GM23338 (cell line): ENCODE results near the gene RPL28. TPM values are rescaled to one million over a fixed set of nuclear protein-coding genes. Genes with fewer than 3 reads are reported as not detected.

Experiments
- ATAC-seq: fragments of 200-7000 bp; cut with Tn5 transposase; 3 replicates; pipeline ENCODE4 v1.9.1; 2020
- DNase-seq: peaks from one replicate; pipeline ENCODE4 v3.0.0-alpha.2; 2015; ENCODE audit warnings: low spot score
- H2AFZ ChIP-seq: fragments of 200-600 bp; sonication (generic); 2 replicates; pipeline ENCODE4 v1.8.0; 2016; ENCODE audit warnings: antibody characterized with exemption, mild to moderate bottlenecking, moderate library complexity
- H3F3A ChIP-seq: fragments of 200-600 bp; sonication (generic); replicated peaks from 2 replicates; pipeline ENCODE4 v1.8.0; 2017; ENCODE audit warnings: antibody characterized with exemption, mixed run types, low read depth
- H3K27ac ChIP-seq: fragments of 200-600 bp; sonication (generic); 2 replicates; pipeline ENCODE4 v1.6.1; 2016; ENCODE audit warnings: low read depth
- H3K27me3 ChIP-seq: fragments of 200-600 bp; sonication (generic); 2 replicates; pipeline ENCODE4 v1.8.0; 2016; ENCODE audit warnings: mild to moderate bottlenecking, mixed run types, moderate library complexity; ENCODE audit not compliant: insufficient read depth
- H3K36me3 ChIP-seq: fragments of 200-600 bp; sonication (generic); 2 replicates; pipeline ENCODE4 v1.8.0; 2016; ENCODE audit warnings: mild to moderate bottlenecking; ENCODE audit not compliant: insufficient read depth
- H3K4me1 ChIP-seq: fragments of 200-600 bp; sonication (generic); 2 replicates; pipeline ENCODE4 v1.8.0; 2016; ENCODE audit warnings: mild to moderate bottlenecking, moderate library complexity; ENCODE audit not compliant: insufficient read depth
- H3K4me2 ChIP-seq: fragments of 200-600 bp; sonication (generic); 2 replicates; pipeline ENCODE4 v1.7.1; 2017; ENCODE audit warnings: mixed run types
- H3K4me3 ChIP-seq: fragments of 200-600 bp; sonication (generic); 2 replicates; pipeline ENCODE4 v1.6.1; 2016; ENCODE audit warnings: mixed run types
- H3K79me2 ChIP-seq: fragments of 200-600 bp; sonication (generic); replicated peaks from 2 replicates; pipeline ENCODE4 v1.8.0; 2017; ENCODE audit warnings: mild to moderate bottlenecking; ENCODE audit not compliant: insufficient read depth
- H3K9me2 ChIP-seq: fragments of 200-600 bp; sonication (generic); 2 replicates; pipeline ENCODE4 v1.8.0; 2017; ENCODE audit not compliant: insufficient read depth
- H4K20me1 ChIP-seq: fragments of 200-600 bp; sonication (generic); replicated peaks from 2 replicates; pipeline ENCODE4 v1.8.0; 2017; ENCODE audit warnings: mild to moderate bottlenecking; ENCODE audit not compliant: insufficient read depth
- H3K27ac Mint-ChIP-seq: 2 replicates; pipeline ENCODE4 v1.8.0; 2020; ENCODE audit warnings: inconsistent platforms, mild to moderate bottlenecking, moderate library complexity, mixed read lengths
- H3K27me3 Mint-ChIP-seq: 3 replicates; pipeline ENCODE4 v1.8.0; 2022; ENCODE audit warnings: low read depth, mild to moderate bottlenecking, moderate library complexity, mixed read lengths, inconsistent platforms; ENCODE audit not compliant: insufficient read depth, poor library complexity
- H3K36me3 Mint-ChIP-seq: 3 replicates; pipeline ENCODE4 v1.8.0; 2021; ENCODE audit warnings: low read depth, mild to moderate bottlenecking, inconsistent platforms, moderate library complexity, mixed read lengths
- H3K4me1 Mint-ChIP-seq: 3 replicates; pipeline ENCODE4 v1.8.0; 2020; ENCODE audit warnings: mild to moderate bottlenecking, inconsistent platforms, mixed read lengths
- H3K4me3 Mint-ChIP-seq: 3 replicates; pipeline ENCODE4 v1.8.0; 2021; ENCODE audit warnings: moderate library complexity, mild to moderate bottlenecking, inconsistent platforms, mixed read lengths
- H3K9me3 Mint-ChIP-seq: 3 replicates; pipeline ENCODE4 v1.8.0; 2020; ENCODE audit warnings: moderate library complexity, mild to moderate bottlenecking, inconsistent platforms, mixed read lengths
- CTCF ChIP-seq, 2 experiments: fragments of 200-600 bp in 1 of 2; sonication (generic) in 1 of 2; conservative IDR thresholded peaks; 2 replicates each; pipeline versions ENCODE4 v1.5.1 to v1.6.1; 2016 to 2017; ENCODE audit warnings: antibody characterized with exemption in 2 of 2, low read depth in 2 of 2, mild to moderate bottlenecking in 2 of 2, moderate library complexity in 1 of 2
- POLR2AphosphoS5 ChIP-seq: IDR thresholded peaks from 2 replicates; pipeline ENCODE4 v1.6.1; 2016; ENCODE audit warnings: antibody characterized with exemption, low read depth
- polyA plus RNA-seq: library from polyadenylated mRNA; unstranded; fragments of >200 nt; fragmentation: Nextera tagmentation; extraction: Ambion mirVana; gene quantifications from 2 replicates; pipeline ENCODE4 v1.2.1, GENCODE V29; 2016
- total RNA-seq: library from RNA; depleted of rRNA; stranded (reverse); fragments of >200 nt; shearing (Covaris generic); gene quantifications from 2 replicates; pipeline ENCODE4 v1.2.3, GENCODE V29; 2014
- TF ChIP-seq, protein P1 (sequence below): fragments of 250-450 bp; sonication (Bioruptor Pico); IDR thresholded peaks from 2 replicates; pipeline ENCODE4 v1.5.0; 2020; ENCODE audit warnings: mild to moderate bottlenecking, moderate library complexity

RPL28 gene
- total and polyA plus RNA-seq, 2 experiments from 2014 or later = 737 to 1,528 TPM

DNA sequence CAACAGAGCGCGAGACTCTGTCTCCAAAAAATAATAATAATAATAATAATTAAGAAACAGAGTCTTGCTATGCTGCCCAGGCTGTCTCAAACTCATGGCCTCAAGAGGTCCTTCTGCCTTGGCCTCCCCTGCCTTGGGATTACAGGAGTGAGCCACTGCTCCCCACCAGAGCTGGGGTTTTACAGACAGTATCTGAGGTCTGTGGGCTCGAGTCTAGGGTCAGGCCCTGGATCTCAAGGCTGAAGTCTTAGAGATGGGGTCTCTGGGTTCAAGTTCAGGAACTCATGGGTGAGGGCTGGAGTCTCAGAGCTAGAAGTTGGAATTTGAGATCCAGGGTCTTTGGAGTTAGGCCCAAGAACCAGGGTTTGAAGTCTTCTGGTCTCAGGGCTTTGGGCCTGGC is 18.9 kb upstream of the RPL28 start:
- peaks cover 48% of the 10 kb centered on the region for H3K27me3 ChIP-seq
- ATAC-seq (no peak), DNase-seq (no peak)
- H3K79me2 ChIP-seq = no peaks in the 10 kb centered on the region
- no peak overlapping the region for H3K4me3 ChIP-seq
- Mint-ChIP-seq H3K27ac (no peak overlapping the region), H3K4me3 (no peak overlapping the region), H3K9me3 (no peaks in the 10 kb centered on the region; the same call in 1 of the 3 replicates), H3K4me1 (peaks cover 21% of the 10 kb centered on the region), H3K36me3 (no peaks in the 10 kb centered on the region; the same call in 2 of the 3 replicates), H3K27me3 (peaks cover 47% of the 10 kb centered on the region)
- H3K27ac ChIP-seq = no peak overlapping the region
- H3K4me1 ChIP-seq = peaks cover 2% of the 10 kb centered on the region; the same call in 1 of the 2 replicates
- H3K4me2 ChIP-seq = no peak overlapping the region
- H3F3A ChIP-seq = peaks cover 4% of the 10 kb centered on the region; the same call in 1 of the 2 replicates
- H2AFZ ChIP-seq = no peak overlapping the region
- TF ChIP-seq CTCF (conservative IDR thresholded peaks at IDR 0.05; ENCODE audit: low read depth in 2 of 2) = no peak
- no peaks in the 10 kb centered on the region for H3K36me3 ChIP-seq
- no peaks in the 10 kb centered on the region for H4K20me1 ChIP-seq
- no peaks in the 10 kb centered on the region for H3K9me2 ChIP-seq

- Histone ChIP-seq H3K27ac (no peak overlapping the region), H3K27me3 (peaks cover 61% of the 10 kb centered on the region)
Measured at GRCh38 chr19:55368106-55368505, 17.6 kb upstream of the RPL28 start.

More at GRCh38 chr19:55368106-55368505, 17.6 kb upstream of the RPL28 start:
- no peaks in the 10 kb centered on the region for H3K9me2 ChIP-seq
- H3K27ac Mint-ChIP-seq = no peak overlapping the region
- DNase-seq = no peak
- peaks cover 4% of the 10 kb centered on the region; the same call in 1 of the 2 replicates for H3F3A ChIP-seq
- H2AFZ ChIP-seq = no peak overlapping the region
- no peak for ATAC-seq
- TF ChIP-seq, protein P1, sequence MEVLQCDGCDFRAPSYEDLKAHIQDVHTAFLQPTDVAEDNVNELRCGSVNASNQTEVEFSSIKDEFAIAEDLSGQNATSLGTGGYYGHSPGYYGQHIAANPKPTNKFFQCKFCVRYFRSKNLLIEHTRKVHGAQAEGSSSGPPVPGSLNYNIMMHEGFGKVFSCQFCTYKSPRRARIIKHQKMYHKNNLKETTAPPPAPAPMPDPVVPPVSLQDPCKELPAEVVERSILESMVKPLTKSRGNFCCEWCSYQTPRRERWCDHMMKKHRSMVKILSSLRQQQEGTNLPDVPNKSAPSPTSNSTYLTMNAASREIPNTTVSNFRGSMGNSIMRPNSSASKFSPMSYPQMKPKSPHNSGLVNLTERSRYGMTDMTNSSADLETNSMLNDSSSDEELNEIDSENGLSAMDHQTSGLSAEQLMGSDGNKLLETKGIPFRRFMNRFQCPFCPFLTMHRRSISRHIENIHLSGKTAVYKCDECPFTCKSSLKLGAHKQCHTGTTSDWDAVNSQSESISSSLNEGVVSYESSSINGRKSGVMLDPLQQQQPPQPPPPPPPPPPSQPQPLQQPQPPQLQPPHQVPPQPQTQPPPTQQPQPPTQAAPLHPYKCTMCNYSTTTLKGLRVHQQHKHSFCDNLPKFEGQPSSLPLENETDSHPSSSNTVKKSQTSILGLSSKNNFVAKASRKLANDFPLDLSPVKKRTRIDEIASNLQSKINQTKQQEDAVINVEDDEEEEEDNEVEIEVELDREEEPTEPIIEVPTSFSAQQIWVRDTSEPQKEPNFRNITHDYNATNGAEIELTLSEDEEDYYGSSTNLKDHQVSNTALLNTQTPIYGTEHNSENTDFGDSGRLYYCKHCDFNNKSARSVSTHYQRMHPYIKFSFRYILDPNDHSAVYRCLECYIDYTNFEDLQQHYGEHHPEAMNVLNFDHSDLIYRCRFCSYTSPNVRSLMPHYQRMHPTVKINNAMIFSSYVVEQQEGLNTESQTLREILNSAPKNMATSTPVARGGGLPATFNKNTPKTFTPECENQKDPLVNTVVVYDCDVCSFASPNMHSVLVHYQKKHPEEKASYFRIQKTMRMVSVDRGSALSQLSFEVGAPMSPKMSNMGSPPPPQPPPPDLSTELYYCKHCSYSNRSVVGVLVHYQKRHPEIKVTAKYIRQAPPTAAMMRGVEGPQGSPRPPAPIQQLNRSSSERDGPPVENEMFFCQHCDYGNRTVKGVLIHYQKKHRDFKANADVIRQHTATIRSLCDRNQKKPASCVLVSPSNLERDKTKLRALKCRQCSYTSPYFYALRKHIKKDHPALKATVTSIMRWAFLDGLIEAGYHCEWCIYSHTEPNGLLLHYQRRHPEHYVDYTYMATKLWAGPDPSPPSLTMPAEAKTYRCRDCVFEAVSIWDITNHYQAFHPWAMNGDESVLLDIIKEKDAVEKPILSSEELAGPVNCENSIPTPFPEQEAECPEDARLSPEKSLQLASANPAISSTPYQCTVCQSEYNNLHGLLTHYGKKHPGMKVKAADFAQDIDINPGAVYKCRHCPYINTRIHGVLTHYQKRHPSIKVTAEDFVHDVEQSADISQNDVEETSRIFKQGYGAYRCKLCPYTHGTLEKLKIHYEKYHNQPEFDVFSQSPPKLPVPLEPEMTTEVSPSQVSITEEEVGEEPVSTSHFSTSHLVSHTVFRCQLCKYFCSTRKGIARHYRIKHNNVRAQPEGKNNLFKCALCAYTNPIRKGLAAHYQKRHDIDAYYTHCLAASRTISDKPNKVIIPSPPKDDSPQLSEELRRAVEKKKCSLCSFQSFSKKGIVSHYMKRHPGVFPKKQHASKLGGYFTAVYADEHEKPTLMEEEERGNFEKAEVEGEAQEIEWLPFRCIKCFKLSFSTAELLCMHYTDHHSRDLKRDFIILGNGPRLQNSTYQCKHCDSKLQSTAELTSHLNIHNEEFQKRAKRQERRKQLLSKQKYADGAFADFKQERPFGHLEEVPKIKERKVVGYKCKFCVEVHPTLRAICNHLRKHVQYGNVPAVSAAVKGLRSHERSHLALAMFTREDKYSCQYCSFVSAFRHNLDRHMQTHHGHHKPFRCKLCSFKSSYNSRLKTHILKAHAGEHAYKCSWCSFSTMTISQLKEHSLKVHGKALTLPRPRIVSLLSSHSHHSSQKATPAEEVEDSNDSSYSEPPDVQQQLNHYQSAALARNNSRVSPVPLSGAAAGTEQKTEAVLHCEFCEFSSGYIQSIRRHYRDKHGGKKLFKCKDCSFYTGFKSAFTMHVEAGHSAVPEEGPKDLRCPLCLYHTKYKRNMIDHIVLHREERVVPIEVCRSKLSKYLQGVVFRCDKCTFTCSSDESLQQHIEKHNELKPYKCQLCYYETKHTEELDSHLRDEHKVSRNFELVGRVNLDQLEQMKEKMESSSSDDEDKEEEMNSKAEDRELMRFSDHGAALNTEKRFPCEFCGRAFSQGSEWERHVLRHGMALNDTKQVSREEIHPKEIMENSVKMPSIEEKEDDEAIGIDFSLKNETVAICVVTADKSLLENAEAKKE = no peak
- TF ChIP-seq POLR2AphosphoS5 (no peak), CTCF (conservative IDR thresholded peaks at IDR 0.05; ENCODE audit: low read depth in 2 of 2) (no peak)
- H3K36me3 ChIP-seq = no peaks in the 10 kb centered on the region
- no peak overlapping the region; the same call in 1 of the 2 replicates for H3K4me2 ChIP-seq
- peaks cover 13% of the 10 kb centered on the region; the same call in 1 of the 2 replicates for H3K4me1 ChIP-seq
- no peaks in the 10 kb centered on the region; the same call in 1 of the 3 replicates for H3K9me3 Mint-ChIP-seq
- peaks cover 57% of the 10 kb centered on the region for H3K27me3 Mint-ChIP-seq
- peaks cover 24% of the 10 kb centered on the region for H3K4me1 Mint-ChIP-seq
- no peaks in the 10 kb centered on the region for H3K79me2 ChIP-seq
- no peak overlapping the region for H3K4me3 ChIP-seq
- no peak overlapping the region for H3K4me3 Mint-ChIP-seq
- no peaks in the 10 kb centered on the region for H4K20me1 ChIP-seq
- H3K36me3 Mint-ChIP-seq = no peaks in the 10 kb centered on the region; the same call in 2 of the 3 replicates
